Measurements from ENCODE around the gene CENPL. TPM values are rescaled to one million over a fixed set of nuclear protein-coding genes. Genes with fewer than 3 reads are reported as not detected.
"Not testable (repeated sequence)": the region's sequence is repeated elsewhere in the genome, so short reads cannot be mapped to it uniquely, and the experiment has no call there.

The CENPL gene
- polyA plus RNA-seq (ENCODE audit: insufficient read length in 10 of 10): 10 to 100 TPM in 2 of 10 donors, 1 to 10 TPM in 8; 5.7 to 13.8 (median 9.1) TPM
- long read RNA-seq, donor 1, partial matches to known transcripts: 0 of 2 reads
- long read RNA-seq, donor 1, other reads (novel, unspliced or antisense): 0 of 2 reads
- long read RNA-seq, donor 2, partial matches to known transcripts: 0 of 1 reads
- long read RNA-seq, donor 2, other reads (novel, unspliced or antisense): 0 of 1 reads
- long read RNA-seq, donor 3: 0 reads
- long read RNA-seq, donor 4: 0 reads
- long read RNA-seq, donor 5, partial matches to known transcripts: 0 of 1 reads
- long read RNA-seq, donor 5, other reads (novel, unspliced or antisense): 0 of 1 reads
- long read RNA-seq, donor 6, partial matches to known transcripts: 0 of 4 reads
- long read RNA-seq, donor 6, other reads (novel, unspliced or antisense): 0 of 4 reads
- long read RNA-seq, donor 7, partial matches to known transcripts: 0 of 1 reads
- long read RNA-seq, donor 7, other reads (novel, unspliced or antisense): 0 of 1 reads
- long read RNA-seq, donor 8, partial matches to known transcripts: 0 of 1 reads
- long read RNA-seq, donor 8, other reads (novel, unspliced or antisense): 0 of 1 reads
- long read RNA-seq, donor 9: 0 reads

DNA sequence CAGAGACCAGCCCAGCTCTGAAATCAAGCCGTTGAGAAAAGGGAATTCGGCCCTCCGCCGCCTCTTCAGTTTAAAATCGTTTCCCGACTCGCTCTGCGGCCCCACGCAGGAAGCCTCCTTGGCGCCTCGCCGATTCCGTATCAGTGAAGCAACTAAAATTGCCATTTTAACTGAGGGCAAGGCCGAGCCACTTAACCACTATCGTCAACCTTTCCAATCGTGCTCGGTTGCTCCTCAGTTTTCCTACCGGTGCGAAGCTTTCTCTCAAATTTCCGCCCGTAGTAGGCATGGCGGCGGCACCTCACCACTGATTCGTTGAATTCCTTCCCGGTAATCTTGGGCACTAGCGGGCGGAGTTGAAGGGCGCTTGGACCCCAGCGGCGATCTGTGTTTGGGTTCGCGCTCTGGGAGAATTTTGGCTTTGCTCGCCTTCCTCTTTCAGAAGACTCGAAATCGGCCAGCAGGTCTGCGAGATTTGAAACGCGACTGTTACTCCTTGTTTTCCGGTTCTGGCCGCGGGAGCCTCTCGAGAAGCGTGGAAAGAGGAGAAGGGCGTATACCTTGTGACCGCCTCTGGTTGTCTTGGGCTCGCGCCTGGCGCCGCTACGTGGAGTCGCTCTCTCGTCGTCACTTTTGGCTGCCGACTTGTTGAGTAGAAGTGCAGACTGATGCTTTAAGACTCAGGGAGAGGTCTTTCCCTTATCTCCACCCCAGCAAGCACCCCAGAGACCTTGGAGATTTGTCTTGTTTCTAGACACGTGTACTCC is at the start of gene CENPL, which contains the start of gene DARS2:
Gene CENPL (minus strand): TSS at position 569 of the 767 bp plus-strand sequence. CDS start 13,584 bp downstream, outside the sequence.
Gene DARS2 (plus strand): TSS at position 359 of the 767 bp plus-strand sequence. CDS start 557 bp downstream, outside the sequence.
- DNase-seq: peak; percentile 99

- DNase-seq: no peak
These were observed 46.8 kb upstream of the CENPL start for GRCh38 chr1:173871500-173871899.

GRCh38 chr1:173871091-173871490 is 46.4 kb upstream of the CENPL start:
- DNase-seq: no peak

DNA sequence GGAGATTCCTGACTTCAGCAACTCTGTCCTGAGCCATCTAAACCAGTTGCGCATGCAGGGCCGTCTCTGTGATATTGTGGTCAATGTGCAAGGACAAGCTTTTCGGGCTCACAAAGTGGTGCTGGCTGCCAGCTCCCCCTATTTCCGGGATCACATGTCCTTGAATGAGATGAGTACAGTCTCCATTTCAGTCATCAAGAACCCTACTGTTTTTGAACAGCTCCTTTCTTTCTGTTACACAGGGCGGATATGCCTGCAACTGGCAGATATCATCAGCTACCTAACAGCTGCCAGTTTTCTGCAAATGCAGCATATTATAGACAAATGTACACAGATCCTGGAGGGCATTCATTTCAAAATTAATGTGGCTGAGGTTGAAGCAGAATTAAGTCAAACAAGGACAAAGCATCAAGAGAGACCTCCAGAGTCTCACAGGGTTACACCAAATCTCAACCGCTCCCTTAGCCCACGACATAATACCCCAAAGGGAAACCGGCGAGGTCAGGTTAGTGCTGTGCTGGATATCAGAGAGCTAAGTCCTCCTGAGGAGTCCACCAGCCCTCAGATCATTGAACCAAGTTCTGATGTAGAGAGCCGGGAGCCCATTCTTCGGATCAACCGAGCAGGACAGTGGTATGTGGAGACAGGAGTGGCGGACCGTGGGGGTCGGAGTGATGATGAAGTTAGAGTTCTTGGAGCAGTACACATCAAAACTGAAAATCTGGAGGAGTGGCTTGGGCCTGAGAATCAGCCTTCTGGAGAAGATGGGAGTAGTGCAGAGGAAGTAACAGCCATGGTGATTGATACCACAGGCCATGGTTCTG is 45.8 kb upstream of the CENPL start:
- DNase-seq: no peak

DNA sequence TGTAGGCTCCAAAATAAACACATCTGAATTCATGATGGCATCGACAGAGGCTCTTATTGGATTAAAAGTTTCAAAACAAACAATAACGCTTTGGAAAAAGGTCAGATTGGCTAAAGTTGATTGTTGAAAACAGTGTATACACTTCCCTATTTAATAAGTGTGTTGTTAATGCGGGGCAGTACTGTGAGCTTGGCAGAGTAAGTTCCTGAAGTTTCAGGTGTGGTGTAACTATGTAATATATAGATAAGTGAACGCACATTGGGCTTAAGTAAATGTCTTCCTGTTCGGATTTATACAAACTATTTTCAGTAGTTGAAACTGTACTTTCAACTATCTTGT is 44.3 kb upstream of the CENPL start:
- DNase-seq: no peak

DNA sequence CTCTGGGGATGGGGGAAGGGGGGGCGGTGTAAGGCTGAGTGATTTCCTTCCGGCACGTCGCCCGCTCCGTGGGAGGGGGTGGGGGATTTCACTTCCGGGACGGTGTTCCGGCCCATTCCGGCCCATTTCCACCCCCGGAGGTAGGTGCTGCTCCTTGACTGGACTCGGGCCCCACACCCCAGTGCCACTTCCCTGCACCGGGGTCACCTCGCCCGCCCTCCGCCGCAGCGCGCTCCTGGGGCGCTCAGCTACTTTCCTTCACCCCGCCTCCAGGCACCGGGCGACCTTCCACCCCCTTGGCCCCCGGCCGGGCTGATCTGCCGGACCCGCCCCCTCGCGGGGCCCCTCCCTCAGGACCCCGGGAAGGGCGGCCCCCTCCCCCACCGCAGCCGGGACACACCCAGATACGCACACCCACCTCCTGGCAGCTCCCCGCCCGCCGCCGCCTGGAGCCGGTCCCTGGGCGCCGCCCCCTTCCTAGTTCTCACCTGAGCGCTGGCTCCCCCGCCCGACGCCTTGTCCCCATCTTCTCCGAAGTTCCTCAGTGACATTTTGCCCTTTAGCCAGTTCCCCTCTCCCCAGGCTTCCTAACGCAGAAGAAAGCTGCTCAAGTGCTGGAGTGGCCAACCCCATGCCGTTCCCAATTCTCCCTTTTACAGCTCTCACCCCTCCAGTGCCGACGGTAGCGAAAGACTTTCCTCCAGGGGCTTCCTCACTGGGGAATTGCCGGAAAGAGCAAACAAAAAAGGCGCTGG is 43.8 kb upstream of the CENPL start, which contains the start of gene ZBTB37:
Gene ZBTB37 (plus strand): TSS at position 115 of the 755 bp plus-strand sequence. CDS start 1,846 bp downstream, outside the sequence.
- peak in 2 of 3 donors; percentile 69 to 86 for DNase-seq

DNA sequence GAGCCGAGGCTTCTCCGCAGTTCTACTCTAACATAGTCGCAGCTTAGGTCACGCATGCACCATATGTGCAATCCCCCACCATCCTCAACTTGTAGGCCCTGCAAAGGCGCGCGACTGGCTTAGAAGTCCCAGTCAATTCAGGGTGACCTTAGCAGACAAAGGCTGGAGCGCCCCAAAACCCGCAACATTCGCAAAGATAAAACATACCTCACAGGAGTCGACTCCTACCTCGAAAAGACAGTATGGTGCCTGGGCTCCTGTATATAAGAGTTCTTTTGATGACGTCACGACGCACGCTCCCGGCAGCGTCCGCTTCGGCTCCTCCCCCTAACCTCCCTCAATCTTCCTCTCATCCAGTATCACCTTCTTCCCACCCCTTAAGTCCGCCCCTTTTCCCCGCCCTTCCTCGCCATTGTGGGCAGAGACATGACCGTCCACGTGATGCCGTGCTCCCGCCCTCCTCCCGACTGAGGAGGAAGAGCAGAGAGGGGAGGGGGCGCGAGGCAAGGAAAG is 43.1 kb upstream of the CENPL start, which contains the start of gene GAS5:
Gene GAS5 (minus strand): TSS at position 237 of the 513 bp plus-strand sequence.
- DNase-seq: peak; percentile 100

DNA sequence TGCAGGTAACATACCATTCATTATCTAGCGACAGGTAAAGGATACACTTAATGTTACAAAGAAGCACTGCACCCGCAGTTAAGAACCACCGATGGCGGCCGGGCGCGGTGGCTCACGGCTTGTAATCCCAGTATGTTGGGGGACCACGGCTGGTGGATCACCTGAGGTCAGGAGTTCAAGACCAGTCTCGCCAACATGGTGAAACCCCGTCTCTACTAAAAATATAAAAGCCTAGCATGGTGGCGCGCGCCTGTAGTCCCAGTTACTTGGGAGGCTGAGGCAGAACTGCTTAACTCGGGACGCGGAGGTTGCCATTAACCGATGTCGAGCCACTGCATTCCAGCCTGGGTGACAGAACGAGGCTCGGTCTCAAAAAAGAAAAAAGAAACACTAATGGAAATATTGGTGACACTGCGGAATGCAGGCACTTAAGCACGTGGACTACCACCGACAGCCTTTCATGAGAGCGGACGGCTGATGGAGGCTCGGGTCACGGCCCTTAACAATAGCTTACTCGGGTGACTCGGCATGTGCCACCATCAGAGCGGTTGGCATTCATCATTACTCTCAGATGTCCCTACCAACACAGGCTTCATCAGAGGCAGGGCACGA is 42.6 kb upstream of the CENPL start:
- no peak for DNase-seq

DNA sequence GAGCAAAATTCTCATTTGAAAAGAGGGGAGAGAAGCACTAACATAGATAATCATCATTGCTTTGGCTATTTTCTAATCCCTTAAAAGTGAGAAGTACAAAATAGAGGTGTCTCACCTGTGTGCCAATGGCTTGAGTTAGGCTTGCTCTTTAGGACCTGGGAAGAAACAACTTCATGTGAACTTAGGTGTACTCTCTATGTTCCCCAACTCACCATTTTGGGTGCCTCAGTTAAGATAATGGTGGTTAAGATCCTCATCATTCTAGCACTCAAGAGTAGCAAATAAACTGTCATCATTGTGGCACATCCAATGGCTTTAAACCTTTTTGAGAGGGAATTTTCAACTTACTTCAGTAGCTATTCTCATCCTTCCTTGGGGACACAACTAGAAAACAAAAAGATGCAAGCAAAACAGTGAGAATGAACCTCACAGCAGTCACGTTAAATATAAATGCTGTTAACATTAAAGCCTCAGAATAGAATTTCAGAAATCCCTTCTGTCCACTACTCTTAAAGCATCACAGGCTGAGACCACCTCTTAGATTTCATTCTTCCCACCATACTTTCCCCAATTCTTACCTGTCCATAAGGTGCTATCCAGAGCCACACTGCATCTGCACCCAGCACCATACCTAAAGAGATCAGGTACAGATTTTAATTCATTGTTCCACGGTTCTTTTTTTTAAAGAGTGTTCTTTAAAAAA is 41.9 kb upstream of the CENPL start:
- DNase-seq: no peak

- no peak for DNase-seq
These were observed 40.9 kb upstream of the CENPL start for GRCh38 chr1:173865468-173866164.

DNA sequence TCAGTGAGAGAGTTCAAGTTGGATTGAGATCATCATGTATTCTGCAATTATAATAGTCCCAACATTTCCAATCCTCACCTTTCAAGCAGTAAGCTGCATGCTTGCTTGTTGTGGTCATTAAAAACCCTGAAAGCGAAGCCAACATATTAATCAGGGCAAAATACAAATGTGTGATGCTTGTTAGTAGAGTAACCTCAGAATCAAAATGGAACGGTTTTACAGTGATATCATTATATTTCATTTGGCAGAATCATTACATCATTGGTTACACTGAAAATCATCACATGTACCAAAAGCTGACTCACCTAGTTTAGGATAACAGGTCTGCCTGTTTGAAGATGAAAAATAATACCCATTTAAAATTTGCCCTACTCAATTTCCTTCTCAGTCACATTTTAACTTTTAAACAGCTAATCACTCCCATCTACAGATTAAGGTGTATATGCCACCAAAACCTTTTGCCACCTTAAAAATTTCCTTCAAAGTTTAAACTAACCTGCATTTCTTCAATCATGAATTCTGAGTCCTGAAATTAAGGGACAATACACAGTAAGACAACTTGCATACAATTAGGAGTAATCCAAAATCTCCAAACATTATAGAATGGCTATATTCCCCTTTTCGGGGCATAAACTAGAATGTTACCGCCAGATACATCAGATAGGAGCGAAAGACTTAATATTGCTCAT is 39.6 kb upstream of the CENPL start:
- DNase-seq: no peak

DNA sequence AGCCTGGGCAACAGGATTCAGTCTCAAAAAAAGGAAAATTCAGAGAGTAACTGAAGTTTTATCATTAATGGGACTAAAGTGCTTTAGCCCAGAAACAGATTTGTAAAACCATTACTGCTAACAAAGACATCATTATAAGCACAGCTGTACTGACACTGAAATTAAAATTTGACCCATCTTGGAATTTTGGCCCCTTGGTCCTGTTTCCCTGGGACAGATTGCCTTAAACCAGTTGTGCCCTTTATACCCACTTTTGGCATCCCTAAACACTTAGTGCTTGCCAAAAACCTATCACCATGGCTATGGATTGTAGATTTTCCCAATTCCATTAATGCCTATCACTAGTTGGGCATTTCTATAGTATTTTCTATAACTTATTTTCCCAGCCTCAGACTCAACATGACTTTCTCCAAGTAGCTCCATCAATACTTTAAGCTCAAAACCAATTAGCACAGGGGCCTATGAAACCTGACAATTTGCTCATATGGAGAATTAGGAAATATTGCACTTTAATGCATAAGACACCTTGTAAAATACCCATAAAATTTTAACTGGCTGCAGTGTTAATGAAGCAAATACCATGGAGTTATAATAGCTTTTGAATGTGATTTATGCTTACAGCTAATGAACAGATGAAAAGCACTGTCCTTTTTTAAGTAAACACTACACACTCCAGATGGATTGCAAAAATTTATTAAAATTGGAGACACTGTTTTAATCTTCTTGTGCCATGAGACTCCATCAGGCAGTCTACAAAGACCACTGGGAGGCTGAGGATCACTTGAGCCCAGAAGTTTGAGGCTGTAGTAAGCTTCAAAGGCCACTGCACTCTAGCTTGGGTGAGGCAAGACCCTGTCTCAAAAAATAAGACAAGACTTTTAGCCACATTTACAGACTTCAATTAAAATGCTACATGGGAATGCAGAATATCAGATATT is 38.8 kb upstream of the CENPL start:
- no peak for DNase-seq

DNA sequence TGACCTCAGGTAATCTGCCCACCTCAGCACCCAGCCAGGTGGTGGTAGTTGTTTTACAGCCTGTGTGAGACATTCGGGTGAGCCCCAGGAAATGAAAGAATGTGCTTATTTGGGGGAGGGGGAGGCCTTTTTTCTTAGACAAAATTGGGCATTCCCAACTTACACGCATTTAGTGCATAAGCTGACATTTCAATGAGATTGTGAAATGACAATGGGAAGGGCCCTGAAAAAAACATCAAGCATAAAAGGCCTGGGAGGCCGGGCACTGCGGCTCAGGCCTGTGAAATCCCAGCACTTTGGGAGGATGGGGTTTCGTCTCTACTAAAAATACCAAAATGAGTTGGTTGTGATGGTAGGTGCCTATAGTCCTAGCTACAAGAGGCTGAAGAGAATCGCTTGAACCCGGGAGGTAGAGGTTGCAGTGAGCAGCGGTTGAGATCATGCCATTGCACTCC is 38.1 kb upstream of the CENPL start:
- no peak for DNase-seq

DNA sequence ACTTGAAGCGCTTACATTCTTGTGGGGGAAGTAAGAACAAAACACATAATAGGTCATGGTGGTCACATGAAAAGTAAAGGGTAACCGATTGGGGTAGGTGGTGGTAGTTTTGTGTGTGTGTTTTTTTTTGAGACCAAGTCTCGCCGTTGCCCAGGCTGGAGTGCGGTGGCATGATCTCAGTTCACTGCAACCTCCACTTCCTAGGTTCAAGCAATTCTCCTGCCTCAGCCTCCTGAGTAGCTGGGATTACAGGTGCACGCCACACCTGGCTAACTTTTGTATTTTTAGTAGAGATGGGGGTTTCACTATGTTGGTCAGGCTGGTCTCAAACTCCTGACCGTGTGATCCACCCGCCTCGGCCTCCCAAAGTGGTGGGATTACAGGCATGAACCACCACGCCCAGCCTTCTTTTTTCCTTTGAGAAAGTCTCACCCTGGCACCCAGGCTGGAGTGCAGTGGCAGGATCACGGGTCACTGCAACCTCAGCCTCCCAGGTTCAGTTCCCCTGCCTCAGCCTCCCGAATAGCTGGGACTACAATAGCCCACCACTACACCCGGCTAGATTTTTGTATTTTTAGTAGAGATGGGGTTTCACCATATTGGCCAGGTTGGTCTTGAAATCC is 37.6 kb upstream of the CENPL start:
- DNase-seq: not testable (repeated sequence)

GRCh38 chr1:173861731-173862145 is 37.1 kb upstream of the CENPL start:
- no peak for DNase-seq

DNA sequence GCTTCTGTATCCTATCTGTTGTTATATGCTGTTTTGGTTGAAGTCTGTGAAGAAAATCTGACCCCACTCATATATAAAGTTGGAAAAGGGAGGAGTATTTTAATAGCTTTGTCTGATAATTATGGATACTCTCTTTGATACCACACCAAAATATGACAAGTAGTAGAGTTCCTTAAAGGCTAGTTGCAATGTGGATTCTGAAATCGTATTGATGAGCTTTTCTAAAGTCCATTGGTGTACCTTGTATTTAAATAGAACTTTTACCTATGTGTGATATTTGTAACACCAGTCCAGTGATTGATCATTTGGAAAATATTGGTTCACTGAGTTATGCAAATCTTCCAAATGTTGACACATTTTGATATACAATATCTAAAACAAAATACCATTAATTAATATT is 35.4 kb upstream of the CENPL start:
- no peak for DNase-seq

Data from muscle of back (tissue), 13 donors.